Neural crest cell (in vitro differentiated cells): Measurements from ENCODE around the gene TFB2M. TPM values are rescaled to one million over a fixed set of nuclear protein-coding genes. Genes with fewer than 3 reads are reported as not detected.

Source experiments
- DNase-seq: peaks from one replicate; pipeline ENCODE4 v3.0.0; 2021; ENCODE audit warnings: low read depth, mixed read lengths, low spot score
- H3K27ac Mint-ChIP-seq: one replicate; pipeline ENCODE4 v1.8.0; 2021; ENCODE audit warnings: mild to moderate bottlenecking, mixed read lengths; ENCODE audit not compliant: unreplicated experiment
- H3K27me3 Mint-ChIP-seq: 2 replicates; pipeline ENCODE4 v1.8.0; 2021; ENCODE audit warnings: low read depth, mild to moderate bottlenecking, mixed read lengths
- H3K36me3 Mint-ChIP-seq: 2 replicates; pipeline ENCODE4 v1.8.0; 2021; ENCODE audit warnings: low read depth, mild to moderate bottlenecking, mixed read lengths
- H3K4me1 Mint-ChIP-seq: 2 replicates; pipeline ENCODE4 v1.8.0; 2021; ENCODE audit warnings: mixed read lengths
- H3K4me3 Mint-ChIP-seq: one replicate; pipeline ENCODE4 v1.8.0; 2021; ENCODE audit warnings: mild to moderate bottlenecking, mixed read lengths
- H3K9me3 Mint-ChIP-seq: 2 replicates; pipeline ENCODE4 v1.8.0; 2021; ENCODE audit warnings: mixed read lengths
- total RNA-seq: library from RNA; stranded (reverse); gene quantifications from 2 replicates; pipeline ENCODE4 v1.2.1, GENCODE V29; 2021
- TF ChIP-seq, protein P1 (sequence below): fragments of 200-600 bp; sonication (generic); conservative IDR thresholded peaks from 2 replicates; pipeline ENCODE4 v1.5.0; 2021; ENCODE audit warnings: antibody characterized with exemption, mild to moderate bottlenecking

TFB2M gene
- total RNA-seq, 1 donor from 2014 or later: 9.0 TPM

DNA sequence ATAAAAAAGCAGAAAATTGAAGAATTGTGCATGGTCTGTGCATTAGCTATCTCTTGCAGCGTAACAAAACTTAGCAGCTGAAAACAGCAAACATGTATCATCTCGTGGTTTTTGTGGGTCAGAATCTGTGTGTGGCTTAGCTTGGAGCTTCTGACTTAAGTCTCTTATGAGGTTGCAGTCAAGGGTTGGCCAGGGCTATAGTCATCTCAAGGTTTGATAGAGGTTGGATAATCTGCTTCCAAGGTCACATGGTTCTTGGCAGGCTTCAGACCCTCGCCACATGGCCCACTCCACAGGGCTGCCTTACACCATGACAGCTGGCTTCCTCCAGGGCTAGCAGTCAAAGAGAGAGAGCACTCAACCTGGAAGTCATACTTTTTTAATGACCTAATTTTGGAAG, 36.1 kb upstream of the TFB2M start:
- Mint-ChIP-seq H3K9me3 (peaks cover 3% of the 10 kb centered on the region), H3K27ac (no peak overlapping the region), H3K36me3 (peaks cover 11% of the 10 kb centered on the region), H3K27me3 (no peaks in the 10 kb centered on the region), H3K4me1 (no peaks in the 10 kb centered on the region), H3K4me3 (no peak overlapping the region)
- TF ChIP-seq, protein P1, sequence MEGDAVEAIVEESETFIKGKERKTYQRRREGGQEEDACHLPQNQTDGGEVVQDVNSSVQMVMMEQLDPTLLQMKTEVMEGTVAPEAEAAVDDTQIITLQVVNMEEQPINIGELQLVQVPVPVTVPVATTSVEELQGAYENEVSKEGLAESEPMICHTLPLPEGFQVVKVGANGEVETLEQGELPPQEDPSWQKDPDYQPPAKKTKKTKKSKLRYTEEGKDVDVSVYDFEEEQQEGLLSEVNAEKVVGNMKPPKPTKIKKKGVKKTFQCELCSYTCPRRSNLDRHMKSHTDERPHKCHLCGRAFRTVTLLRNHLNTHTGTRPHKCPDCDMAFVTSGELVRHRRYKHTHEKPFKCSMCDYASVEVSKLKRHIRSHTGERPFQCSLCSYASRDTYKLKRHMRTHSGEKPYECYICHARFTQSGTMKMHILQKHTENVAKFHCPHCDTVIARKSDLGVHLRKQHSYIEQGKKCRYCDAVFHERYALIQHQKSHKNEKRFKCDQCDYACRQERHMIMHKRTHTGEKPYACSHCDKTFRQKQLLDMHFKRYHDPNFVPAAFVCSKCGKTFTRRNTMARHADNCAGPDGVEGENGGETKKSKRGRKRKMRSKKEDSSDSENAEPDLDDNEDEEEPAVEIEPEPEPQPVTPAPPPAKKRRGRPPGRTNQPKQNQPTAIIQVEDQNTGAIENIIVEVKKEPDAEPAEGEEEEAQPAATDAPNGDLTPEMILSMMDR: no peak
- no peak for DNase-seq

DNA sequence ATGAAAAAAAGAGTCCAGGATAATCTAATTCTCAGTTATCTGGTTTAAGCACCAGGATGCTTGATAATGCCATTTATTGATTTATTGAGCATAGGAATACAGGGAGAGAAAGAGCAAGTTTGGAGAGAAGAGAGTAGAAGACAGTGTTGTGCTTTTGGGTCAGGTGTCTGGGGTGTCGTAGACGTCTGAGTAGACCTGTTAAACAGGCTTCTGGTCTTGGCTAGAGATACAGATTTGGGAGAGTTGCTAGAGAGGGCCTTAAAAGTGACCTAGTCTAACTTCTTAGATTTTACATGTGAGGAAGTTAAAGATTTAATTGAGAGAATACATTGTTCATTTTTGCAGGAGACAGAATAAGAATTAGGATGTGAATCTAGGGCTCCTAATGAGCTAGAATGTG, 34.5 kb upstream of the TFB2M start:
- peaks cover 3% of the 10 kb centered on the region for H3K9me3 Mint-ChIP-seq
- TF ChIP-seq, protein P1: no peak
- no peak overlapping the region for H3K27ac Mint-ChIP-seq
- no peak for DNase-seq
- peaks cover 11% of the 10 kb centered on the region for H3K36me3 Mint-ChIP-seq
- no peak overlapping the region for H3K4me3 Mint-ChIP-seq
- no peaks in the 10 kb centered on the region for H3K4me1 Mint-ChIP-seq
- H3K27me3 Mint-ChIP-seq: no peaks in the 10 kb centered on the region

DNA sequence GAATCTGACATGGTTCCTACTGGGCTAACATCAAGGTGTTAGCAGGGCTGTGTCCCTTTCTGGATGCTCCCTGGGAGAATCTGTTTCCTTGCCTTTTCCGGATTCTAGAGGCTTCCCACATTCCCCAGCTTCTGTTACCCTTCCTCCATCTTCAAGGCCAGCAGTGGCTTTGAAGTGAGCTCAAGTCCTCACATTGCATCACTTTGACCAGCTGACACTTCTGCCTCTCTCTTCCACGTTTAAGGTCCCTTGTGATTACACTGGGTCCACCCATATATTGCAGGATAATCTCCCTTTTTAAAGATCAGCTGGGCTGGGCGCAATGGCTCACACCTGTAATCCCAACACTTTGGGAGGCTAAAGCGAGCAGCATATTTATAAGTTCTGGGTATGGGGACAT, 33.3 kb upstream of the TFB2M start:
- DNase-seq: no peak
- no peak overlapping the region for H3K4me3 Mint-ChIP-seq
- H3K27me3 Mint-ChIP-seq: no peaks in the 10 kb centered on the region
- TF ChIP-seq, protein P1: no peak
- H3K9me3 Mint-ChIP-seq: peaks cover 3% of the 10 kb centered on the region
- peaks cover 6% of the 10 kb centered on the region for H3K36me3 Mint-ChIP-seq
- no peaks in the 10 kb centered on the region for H3K4me1 Mint-ChIP-seq
- H3K27ac Mint-ChIP-seq: no peak overlapping the region

DNA sequence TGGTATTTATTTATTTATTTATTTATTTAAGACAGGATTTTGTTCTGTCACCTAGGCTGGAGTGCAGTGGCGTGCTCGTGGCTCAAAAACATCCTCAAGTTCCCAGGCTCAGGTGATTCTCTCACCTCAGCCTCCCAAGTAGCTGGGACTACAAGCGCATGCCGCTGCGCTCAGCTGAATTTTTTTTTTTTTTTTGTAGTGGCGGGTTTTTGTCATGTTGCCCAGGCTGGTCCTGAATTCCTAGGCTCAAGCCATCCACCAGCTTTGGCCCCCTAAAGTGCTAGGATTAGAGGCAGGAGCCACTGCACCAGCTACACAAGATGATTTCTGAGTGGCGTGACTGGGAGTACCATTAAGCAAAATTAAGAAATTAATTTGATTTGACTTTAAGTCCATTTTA, 31.9 kb upstream of the TFB2M start:
- Mint-ChIP-seq H3K36me3 (no peaks in the 10 kb centered on the region), H3K9me3 (no peaks in the 10 kb centered on the region), H3K4me1 (no peaks in the 10 kb centered on the region), H3K4me3 (no peak overlapping the region), H3K27ac (no peak overlapping the region), H3K27me3 (no peaks in the 10 kb centered on the region)
- no peak for DNase-seq
- TF ChIP-seq, protein P1: no peak

DNA sequence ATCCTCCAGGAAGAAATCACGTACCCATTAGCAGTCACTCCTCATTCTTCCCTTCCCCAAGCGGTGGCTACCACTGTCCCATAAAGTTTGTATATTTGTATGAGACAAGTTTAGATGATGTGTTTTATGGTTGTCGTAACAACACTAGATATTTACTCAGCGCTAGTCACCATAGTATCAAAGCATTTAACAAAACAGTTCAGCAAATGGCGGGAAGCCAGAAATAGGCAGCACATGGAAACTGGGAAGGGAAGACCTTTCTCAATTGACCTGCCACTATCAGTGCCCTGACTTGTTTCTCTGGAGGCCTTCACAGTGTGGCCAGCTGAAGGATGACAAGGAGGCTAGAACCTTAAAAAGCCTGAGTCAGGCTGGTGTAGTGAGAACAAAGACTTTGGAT, 31.3 kb upstream of the TFB2M start:
- no peaks in the 10 kb centered on the region for H3K36me3 Mint-ChIP-seq
- H3K27ac Mint-ChIP-seq: no peak overlapping the region
- no peak for DNase-seq
- TF ChIP-seq, protein P1: no peak
- H3K9me3 Mint-ChIP-seq: no peaks in the 10 kb centered on the region
- no peak overlapping the region for H3K4me3 Mint-ChIP-seq
- no peaks in the 10 kb centered on the region for H3K27me3 Mint-ChIP-seq
- H3K4me1 Mint-ChIP-seq: no peaks in the 10 kb centered on the region

DNA sequence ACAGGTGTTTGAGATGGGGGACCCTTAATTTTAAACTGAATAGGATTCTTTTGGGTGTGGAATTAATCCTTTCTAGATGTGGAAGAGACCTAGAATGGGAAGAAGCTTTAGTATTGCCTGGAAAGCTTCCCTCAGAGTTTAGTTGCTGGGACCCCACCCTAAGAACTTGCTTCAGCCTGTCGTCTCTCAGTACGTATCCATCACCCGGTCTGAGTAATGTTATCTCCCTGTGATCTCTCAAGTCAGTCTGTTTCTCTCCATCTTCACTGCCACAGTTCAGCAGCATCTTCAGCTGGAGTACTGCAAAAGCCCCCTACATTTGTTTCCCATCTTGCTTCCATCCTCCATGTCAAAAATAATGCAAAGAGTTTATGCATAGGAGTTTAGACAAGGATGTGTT, 29.1 kb upstream of the TFB2M start:
- H3K9me3 Mint-ChIP-seq: no peaks in the 10 kb centered on the region
- no peak for DNase-seq
- H3K27ac Mint-ChIP-seq: no peak overlapping the region
- no peaks in the 10 kb centered on the region for H3K27me3 Mint-ChIP-seq
- H3K4me1 Mint-ChIP-seq: no peaks in the 10 kb centered on the region
- no peak overlapping the region for H3K4me3 Mint-ChIP-seq
- TF ChIP-seq, protein P1: no peak
- peaks cover 8% of the 10 kb centered on the region for H3K36me3 Mint-ChIP-seq
